Measurements from ENCODE around the gene RPL22.
A peak's percentile ranks its signal among the peaks of the same experiment; 100 is the strongest.

The RPL22 gene

GRCh38 chr1:6151291-6151822 lies 48.0 kb downstream of the RPL22 start:
- no peak for DNase-seq

DNA sequence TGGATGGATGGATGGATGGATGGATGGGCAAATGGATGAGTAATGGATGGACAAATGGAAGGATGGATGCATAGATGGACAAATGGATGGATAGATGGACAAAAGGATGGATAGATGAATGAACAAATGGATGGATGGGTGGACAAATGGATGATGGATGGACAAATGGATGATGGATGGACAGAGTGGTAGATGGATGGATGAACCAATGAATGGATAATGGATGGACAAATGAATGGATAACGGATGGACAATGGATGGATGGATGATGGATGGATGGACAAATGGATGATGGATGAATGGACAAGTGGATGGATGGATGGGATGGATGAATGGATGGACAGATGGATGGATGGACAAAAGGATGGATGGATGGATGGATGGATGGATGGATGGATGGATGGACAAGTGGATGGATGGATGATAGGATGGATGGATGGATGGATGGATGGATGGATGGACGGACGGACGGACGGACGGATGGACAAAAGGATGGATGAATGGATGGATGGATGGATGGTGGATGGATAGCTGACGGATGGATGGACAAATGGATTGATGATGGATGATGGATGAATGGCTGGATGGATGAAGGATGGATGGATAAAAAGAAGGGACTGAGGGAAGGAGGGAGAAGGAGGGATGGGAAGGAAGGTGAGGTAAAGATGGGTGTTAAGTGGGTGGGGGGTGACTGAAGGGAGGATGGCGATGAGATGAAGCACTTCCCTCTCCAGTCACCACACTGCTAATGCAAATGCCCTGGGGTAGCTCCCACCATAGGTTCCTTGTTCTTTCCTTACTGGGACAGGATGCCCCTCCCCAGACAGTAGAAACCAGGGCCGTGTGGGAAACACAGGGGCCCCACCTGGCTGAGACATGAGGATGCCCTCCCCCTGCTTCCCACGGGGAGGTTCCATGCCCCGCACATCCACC lies 49.1 kb downstream of the RPL22 start:
- no peak for DNase-seq

DNA sequence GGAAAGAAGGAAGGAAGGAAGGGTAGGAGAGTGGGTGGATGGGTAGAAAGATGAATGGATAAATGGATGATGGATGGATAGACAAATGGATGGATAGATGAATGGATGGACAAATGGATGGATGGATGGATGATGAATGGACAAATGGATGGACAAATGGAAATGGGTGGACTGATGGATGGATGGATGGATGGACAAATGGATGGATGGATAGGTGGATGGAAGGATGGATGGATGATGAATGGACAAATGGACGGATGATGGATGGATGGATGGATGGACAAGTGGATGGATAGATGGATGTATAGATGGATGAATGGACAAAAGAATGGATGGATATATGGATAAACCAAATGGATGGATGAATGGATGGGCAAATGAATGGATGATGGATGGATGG lies 49.8 kb downstream of the RPL22 start:
- DNase-seq: no peak

GRCh38 chr1:6148497-6149241 lies 50.7 kb downstream of the RPL22 start:
- DNase-seq: peak; percentile 38

DNA sequence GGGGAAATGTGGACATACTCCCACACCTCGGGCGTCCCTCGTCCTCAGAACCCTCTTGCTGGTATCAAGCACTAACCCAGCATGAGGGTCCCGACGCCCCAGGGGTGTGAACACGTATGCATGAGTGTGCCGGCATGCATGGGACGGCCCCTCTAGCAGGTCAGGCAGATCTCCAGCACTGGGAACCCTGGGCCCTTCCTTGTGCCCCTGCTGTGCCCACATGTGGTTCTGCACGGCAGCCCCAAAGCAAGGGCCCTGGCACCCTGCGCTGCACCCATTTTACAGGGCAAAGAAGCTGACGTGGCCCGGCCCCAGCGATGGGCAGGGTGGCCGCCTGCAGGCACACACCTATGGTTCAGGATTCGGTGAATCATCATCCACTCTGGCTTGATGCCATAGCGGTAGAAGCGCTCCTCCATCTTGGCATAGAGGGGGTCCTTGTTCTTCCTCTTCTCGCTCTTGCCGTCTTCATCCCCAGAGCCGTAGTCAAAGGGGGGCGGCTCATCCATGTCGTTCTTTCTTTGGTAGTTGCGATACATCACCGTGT lies 53.5 kb downstream of the RPL22 start:
- DNase-seq: no peak

DNA sequence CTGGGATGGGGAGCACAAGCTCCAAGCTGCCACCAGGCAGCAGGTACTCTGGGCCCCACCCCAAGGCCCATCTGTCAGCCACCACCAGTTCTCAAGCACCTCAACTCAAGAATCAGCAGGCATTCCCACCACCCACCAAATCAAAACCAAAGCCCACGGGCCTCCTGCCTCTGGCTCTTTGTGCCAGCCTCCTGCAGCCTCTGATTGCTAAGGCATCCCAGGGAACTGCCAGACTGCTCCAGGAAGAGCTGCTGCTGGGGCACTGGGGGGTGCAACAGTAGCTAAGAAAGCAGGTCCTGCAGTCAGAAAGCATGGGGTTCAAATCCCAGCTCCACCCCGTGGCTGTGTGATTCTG lies 54.0 kb downstream of the RPL22 start:
- no peak for DNase-seq

GRCh38 chr1:6144647-6145395 lies 54.6 kb downstream of the RPL22 start:
- no peak for DNase-seq

DNA sequence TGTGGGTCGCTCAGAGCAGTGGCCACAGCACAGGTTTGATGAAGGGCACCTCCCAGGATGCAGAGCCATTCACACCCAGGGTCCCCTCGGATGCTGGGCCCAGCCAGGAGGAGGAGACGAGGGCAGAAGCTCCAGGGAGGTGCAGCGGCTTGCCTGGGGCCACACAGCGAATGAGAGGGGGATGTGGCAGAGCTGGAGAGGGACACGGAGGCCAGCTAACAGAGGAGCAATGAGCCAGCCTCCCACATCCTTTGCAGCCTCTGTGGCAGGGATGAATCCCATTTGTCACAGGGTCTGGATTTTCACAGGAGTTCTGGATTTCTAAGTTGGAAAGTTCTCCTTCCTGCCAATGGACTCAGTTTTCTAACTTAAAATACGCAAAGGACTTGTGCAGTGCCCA lies 55.2 kb downstream of the RPL22 start:
- no peak for DNase-seq

DNA sequence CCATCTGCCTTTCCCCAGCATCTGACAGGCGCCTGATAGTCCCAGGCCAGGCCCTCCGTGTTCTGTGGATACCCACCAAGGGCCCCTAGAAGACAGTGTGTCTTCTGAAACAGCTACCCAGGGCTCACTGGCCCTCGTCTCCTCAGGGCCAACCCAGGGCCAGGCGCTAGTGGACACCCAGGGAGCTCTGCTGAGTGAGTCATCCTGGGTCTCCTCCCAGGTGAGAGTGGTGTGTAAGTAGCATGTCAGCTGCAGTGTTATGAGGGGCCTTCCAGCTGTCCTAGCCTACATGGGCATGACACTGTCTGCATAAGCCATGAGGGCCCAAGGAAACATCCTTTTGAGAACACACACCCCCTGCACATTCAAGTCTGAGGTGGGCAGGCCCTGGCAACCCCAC lies 56.0 kb downstream of the RPL22 start:
- DNase-seq: no peak

- DNase-seq: no peak
These were observed 56.7 kb downstream of the RPL22 start for GRCh38 chr1:6142734-6143133.

DNA sequence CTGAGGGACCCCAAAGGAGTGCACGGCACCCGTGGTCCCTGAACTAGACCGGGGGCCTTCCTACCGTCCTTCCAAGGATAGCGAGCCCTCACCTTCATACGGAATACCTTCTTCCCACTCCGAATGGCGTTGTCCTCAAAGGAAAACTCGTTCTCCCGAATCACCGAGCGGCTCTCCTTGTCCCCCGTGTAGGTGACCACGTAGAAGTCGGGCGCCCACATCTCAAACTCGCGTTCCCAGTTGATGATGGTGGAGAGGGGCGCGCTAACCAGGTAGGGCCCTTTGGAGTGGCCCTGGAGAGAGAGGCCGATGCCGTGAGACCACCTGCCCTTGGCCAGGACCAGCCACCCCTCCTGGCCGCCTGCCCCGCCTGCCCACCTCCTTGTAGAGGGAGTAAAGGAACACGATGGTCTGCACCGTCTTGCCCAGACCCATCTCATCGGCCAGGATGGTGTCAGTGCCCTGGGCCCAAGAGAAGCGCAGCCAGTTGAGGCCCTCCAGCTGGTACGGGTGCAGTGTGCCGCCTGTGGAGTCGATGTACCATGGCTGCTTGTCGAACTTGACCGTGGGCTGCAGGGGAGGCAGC lies 57.3 kb downstream of the RPL22 start:
- DNase-seq: no peak

- no peak for DNase-seq
These were observed 57.8 kb downstream of the RPL22 start for GRCh38 chr1:6141592-6141991.

- DNase-seq: no peak
These were observed 59.0 kb downstream of the RPL22 start for GRCh38 chr1:6140413-6140812.

- DNase-seq: no peak
These were observed 61.6 kb downstream of the RPL22 start for GRCh38 chr1:6137758-6138157.

DNA sequence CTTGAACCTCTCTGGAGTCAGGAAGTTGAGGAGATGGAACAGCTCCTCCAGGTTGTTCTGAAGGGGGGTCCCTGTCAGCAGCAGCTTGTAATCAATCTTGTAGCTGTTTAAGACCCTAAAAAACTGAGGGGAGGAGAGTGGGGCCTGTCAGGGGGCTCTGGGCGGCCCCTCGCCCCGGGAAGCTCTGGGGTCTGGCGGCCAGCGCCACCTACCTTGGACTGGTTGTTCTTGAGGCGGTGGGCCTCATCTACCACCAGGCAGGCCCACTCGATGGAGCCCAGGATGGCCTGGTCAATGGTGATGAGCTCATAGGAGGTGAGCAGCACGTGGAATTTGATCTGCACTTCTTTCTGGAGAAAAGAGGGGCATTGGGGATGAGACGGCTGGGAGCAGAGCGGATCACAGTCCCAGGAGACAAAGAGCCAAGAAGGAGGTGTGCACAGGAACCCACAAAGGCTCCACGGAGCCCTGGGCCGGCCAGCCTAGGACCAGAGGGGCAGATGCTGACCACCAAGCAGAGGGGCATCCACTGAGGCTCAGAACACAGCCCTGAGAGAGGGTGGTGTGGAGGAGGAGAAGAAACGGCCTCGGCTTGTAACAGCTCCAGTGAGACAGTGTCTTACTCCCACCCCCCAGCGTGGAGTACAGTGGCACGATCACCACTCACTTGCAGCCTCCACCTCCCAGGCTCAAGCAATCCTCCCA lies 62.7 kb downstream of the RPL22 start:
- no peak for DNase-seq
